ENCODE data around the gene LRRN1. TPM values are rescaled to one million over a fixed set of nuclear protein-coding genes. Genes with fewer than 3 reads are reported as not detected.

Gene LRRN1
- total and polyA plus RNA-seq, 2 donors (not counting 1 experiment from before 2014, with no cell fraction given): 1.1 to 2.5 TPM

DNA sequence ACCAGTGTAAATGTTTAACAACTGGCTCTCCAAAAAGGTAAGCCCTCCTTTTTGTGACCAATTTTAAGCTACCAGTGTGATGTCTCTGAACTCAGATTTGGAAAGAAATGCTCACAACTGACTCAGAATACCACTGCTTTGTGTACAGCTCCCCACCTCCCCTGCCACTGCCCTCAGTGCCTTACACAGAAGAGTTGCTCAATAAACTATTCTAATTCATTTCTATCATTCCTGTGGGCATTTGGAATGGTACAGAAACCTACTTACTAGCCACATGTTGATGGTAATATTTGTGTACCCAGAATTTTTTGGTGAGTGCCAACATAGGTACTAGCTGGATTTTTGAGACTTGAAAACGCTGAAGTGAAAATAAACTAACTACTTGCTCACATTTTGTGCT, 16.0 kb downstream of the LRRN1 start:
- Histone ChIP-seq H3K9me3 (ENCODE audit: control extremely low read depth in 1 of 3, control insufficient read depth in 2 of 3, insufficient read depth in 1 of 3, low read length in 2 of 3) (peaks cover 0 to 1% (median 0%) of the 10 kb centered on the region in 3 donors), H4K20me1 (ENCODE audit: control insufficient read depth, insufficient read depth, low read length, poor library complexity, severe bottlenecking) (no peaks in the 10 kb centered on the region), H3K9ac (ENCODE audit: low read length) (no peak overlapping the region), H3K4me2 (replicated peaks; ENCODE audit: low read depth, low read length, poor library complexity, severe bottlenecking) (no peak overlapping the region), H3K36me3 (replicated peaks in 1 of 2; ENCODE audit: control extremely low read depth in 1 of 2, control insufficient read depth in 1 of 2, extremely low read depth in 1 of 2, insufficient read depth in 2 of 2, low read length in 1 of 2) (no peaks in the 10 kb centered on the region), H3K27ac (ENCODE audit: low read length in 2 of 2) (no peak overlapping the region), H3K4me3 (ENCODE audit: control extremely low read depth in 1 of 5, extremely low read depth in 1 of 5, insufficient read depth in 1 of 5, low read depth in 2 of 5, low read length in 4 of 5) (no peak overlapping the region), H3K4me1 (ENCODE audit: control insufficient read depth in 2 of 2, insufficient read depth in 2 of 2, low read length in 2 of 2) (no peaks in the 10 kb centered on the region), H3K79me2 (ENCODE audit: control insufficient read depth, insufficient read depth, low read length) (no peaks in the 10 kb centered on the region), H3K27me3 (replicated peaks in 1 of 4; ENCODE audit: control extremely low read depth in 1 of 4, control insufficient read depth in 3 of 4, insufficient read depth in 4 of 4, low read length in 3 of 4) (no peaks in the 10 kb centered on the region), H2AFZ (ENCODE audit: insufficient read depth, low read depth, low read length, poor library complexity, severe bottlenecking) (no peak overlapping the region)
- no peak for TF ChIP-seq CTCF (IDR thresholded peaks at IDR 0.05)
- no peak for TF ChIP-seq EZH2 (IDR thresholded peaks at IDR 0.05; ENCODE audit: borderline replicate concordance, insufficient read depth, low read depth, low read length, poor library complexity, severe bottlenecking)
- no peak for ATAC-seq (ENCODE audit: low read depth)
- no peaks in the 10 kb centered on the region for H3K4me1 Mint-ChIP-seq
- H3K27me3 Mint-ChIP-seq: no peaks in the 10 kb centered on the region
- H3K4me3 Mint-ChIP-seq: no peak overlapping the region
- intact Hi-C loops (cut with micrococcal nuclease): no loop called here
- ChIA-PET POLR2A (no interaction called here), CTCF (no interaction called here)
- DNase-seq: no peak
- no peaks in the 10 kb centered on the region for H3K9me3 Mint-ChIP-seq (ENCODE audit: insufficient read depth)
- H3K27ac Mint-ChIP-seq: no peak overlapping the region
- WGBS (ENCODE audit: insufficient coverage): no CpG with 5 or more reads among the region's 1 CpG

GRCh38 chr3:3816034-3816433, 16.8 kb downstream of the LRRN1 start:
- H3K4me3 Mint-ChIP-seq: no peak overlapping the region
- intact Hi-C loops (cut with micrococcal nuclease): no loop called here
- Histone ChIP-seq H2AFZ (ENCODE audit: insufficient read depth, low read depth, low read length, poor library complexity, severe bottlenecking) (no peak overlapping the region), H3K27ac (ENCODE audit: low read length in 2 of 2) (no peak overlapping the region), H3K27me3 (replicated peaks in 1 of 4; ENCODE audit: control extremely low read depth in 1 of 4, control insufficient read depth in 3 of 4, insufficient read depth in 4 of 4, low read length in 3 of 4) (no peaks in the 10 kb centered on the region), H3K36me3 (replicated peaks in 1 of 2; ENCODE audit: control extremely low read depth in 1 of 2, control insufficient read depth in 1 of 2, extremely low read depth in 1 of 2, insufficient read depth in 2 of 2, low read length in 1 of 2) (no peaks in the 10 kb centered on the region), H3K9me3 (ENCODE audit: control extremely low read depth in 1 of 3, control insufficient read depth in 2 of 3, insufficient read depth in 1 of 3, low read length in 2 of 3) (peaks cover 0 to 1% (median 0%) of the 10 kb centered on the region in 3 donors), H4K20me1 (ENCODE audit: control insufficient read depth, insufficient read depth, low read length, poor library complexity, severe bottlenecking) (no peaks in the 10 kb centered on the region), H3K4me2 (replicated peaks; ENCODE audit: low read depth, low read length, poor library complexity, severe bottlenecking) (no peak overlapping the region), H3K4me1 (ENCODE audit: control insufficient read depth in 2 of 2, insufficient read depth in 2 of 2, low read length in 2 of 2) (no peaks in the 10 kb centered on the region), H3K9ac (ENCODE audit: low read length) (no peak overlapping the region), H3K4me3 (ENCODE audit: control extremely low read depth in 1 of 5, extremely low read depth in 1 of 5, insufficient read depth in 1 of 5, low read depth in 2 of 5, low read length in 4 of 5) (no peak overlapping the region), H3K79me2 (ENCODE audit: control insufficient read depth, insufficient read depth, low read length) (no peaks in the 10 kb centered on the region)
- ATAC-seq (ENCODE audit: low read depth) (no peak), DNase-seq (no peak)
- no peaks in the 10 kb centered on the region for H3K9me3 Mint-ChIP-seq (ENCODE audit: insufficient read depth)
- ChIA-PET POLR2A (no interaction called here), CTCF (no interaction called here)
- no CpG with 5 or more reads among the region's 1 CpG for WGBS (ENCODE audit: insufficient coverage)
- no peaks in the 10 kb centered on the region for H3K4me1 Mint-ChIP-seq
- H3K27ac Mint-ChIP-seq: no peak overlapping the region
- no peak for TF ChIP-seq CTCF (IDR thresholded peaks at IDR 0.05)
- no peak for TF ChIP-seq EZH2 (IDR thresholded peaks at IDR 0.05; ENCODE audit: borderline replicate concordance, insufficient read depth, low read depth, low read length, poor library complexity, severe bottlenecking)
- no peaks in the 10 kb centered on the region for H3K27me3 Mint-ChIP-seq

Data from B cell (primary cell).